ENCODE data around the gene CCT8. TPM values are rescaled to one million over a fixed set of nuclear protein-coding genes. Genes with fewer than 3 reads are reported as not detected.
A peak's percentile ranks its signal among the peaks of the same experiment; 100 is the strongest.
"Not testable (repeated sequence)": the region's sequence is repeated elsewhere in the genome, so short reads cannot be mapped to it uniquely, and the experiment has no call there.

Gene CCT8
- polyA plus RNA-seq, 2 donors: 77.7 to 109 TPM

GRCh38 chr21:29078869-29079767 lies 5.7 kb upstream of the CCT8 start:
- 69 to 73% methylated on average over 8 of the region's 8 CpGs for WGBS, 2 donors
- H3K4me1 ChIP-seq (ENCODE audit: control insufficient read depth in 2 of 2, insufficient read depth in 2 of 2, low read length in 1 of 2): peaks cover 2 to 5% of the 10 kb centered on the region in 2 donors
- H3K27ac ChIP-seq (ENCODE audit: low read depth in 2 of 2, low read length in 1 of 2): peak overlapping the region; percentile 13 to 55
- H3K4me3 ChIP-seq (ENCODE audit: low read depth in 1 of 2, low read length in 2 of 2): no peak overlapping the region
- H3K36me3 ChIP-seq (ENCODE audit: control insufficient read depth in 2 of 2, insufficient read depth in 2 of 2, low read length in 1 of 2): no peaks in the 10 kb centered on the region
- H3K9me3 ChIP-seq (ENCODE audit: control insufficient read depth in 2 of 2, insufficient read depth in 1 of 2, low read depth in 1 of 2, low read length in 1 of 2): no peaks in the 10 kb centered on the region
- H3K27me3 ChIP-seq (ENCODE audit: control insufficient read depth in 1 of 2, insufficient read depth in 2 of 2, low read length in 2 of 2): no peaks in the 10 kb centered on the region

DNA sequence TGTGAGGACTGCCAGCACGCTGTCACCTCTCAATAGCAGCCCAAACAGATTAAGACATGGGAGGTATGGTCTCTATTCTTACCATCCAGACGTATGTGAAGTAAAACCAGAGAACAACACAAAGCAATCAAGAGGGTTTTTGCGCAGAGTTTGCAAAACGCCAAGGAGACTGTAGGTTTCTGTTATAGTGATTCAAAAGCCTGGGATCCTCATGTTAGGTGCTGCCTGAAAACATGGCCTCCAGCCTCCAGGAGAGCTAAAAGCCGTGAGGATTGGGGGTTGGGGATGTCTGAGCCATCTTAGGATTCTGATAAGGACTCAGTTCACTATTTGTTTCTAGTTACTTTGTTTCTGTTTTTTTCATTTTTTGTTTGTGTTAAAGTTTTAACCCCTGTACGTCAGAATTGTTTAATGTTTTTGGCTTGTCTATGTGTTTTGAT lies 4.2 kb upstream of the CCT8 start:
- peak overlapping the region; percentile 91 to 95 for H3K27ac ChIP-seq (ENCODE audit: low read depth in 2 of 2, low read length in 1 of 2)
- no peaks in the 10 kb centered on the region for H3K36me3 ChIP-seq (ENCODE audit: control insufficient read depth in 2 of 2, insufficient read depth in 2 of 2, low read length in 1 of 2)
- 27 to 37% methylated on average over 6 of the region's 6 CpGs for WGBS, 2 donors
- peak overlapping the region; percentile 65 to 69 for H3K4me3 ChIP-seq (ENCODE audit: low read depth in 1 of 2, low read length in 2 of 2)
- no peaks in the 10 kb centered on the region for H3K27me3 ChIP-seq (ENCODE audit: control insufficient read depth in 1 of 2, insufficient read depth in 2 of 2, low read length in 2 of 2)
- H3K4me1 ChIP-seq (ENCODE audit: control insufficient read depth in 2 of 2, insufficient read depth in 2 of 2, low read length in 1 of 2): peaks cover 2 to 5% of the 10 kb centered on the region in 2 donors
- H3K9me3 ChIP-seq (ENCODE audit: control insufficient read depth in 2 of 2, insufficient read depth in 1 of 2, low read depth in 1 of 2, low read length in 1 of 2): no peaks in the 10 kb centered on the region

DNA sequence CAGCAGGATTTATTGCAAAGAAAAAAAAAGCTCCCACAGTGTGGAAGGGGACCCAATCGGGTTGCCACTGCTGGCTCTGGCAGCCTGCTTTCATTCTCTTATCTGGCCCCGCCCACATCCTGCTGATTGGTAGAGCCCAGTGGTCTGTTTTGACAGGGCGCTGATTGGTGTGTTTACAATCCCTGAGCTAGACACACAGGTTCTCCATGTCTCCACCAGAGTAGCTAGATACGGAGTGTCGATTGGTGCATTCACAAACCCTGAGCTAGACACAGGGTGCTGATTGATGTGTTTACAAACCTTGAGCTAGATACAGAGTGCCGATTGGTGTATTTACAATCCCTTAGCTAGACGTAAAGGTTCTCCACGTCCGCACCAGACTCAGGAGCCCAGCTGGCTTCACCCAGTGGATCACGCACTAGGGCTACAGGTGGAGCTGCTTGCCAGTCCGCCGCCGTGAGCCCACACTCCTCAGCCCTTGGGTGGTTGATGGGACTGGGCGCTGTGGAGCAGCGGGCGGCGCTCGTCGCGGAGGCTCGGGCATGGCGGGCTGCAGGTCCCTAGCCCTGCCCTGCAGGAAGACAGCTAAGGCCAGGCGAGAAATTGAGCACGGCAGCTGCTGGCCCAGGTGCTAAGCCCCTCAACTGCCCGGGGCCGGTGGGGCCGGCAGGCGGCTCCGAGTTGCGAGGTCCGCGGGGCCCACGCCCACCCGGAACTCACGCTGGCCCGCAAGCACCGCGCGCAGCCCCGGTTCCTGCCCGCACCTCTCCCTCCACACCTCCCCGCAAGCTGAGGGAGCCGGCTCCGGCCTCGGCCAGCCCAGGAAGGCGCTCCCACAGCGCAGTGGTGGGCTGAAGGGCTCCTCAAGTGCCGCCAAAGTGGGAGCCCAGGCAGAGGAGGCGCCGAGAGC lies 3.5 kb upstream of the CCT8 start:
- peak overlapping the region; percentile 91 to 95 for H3K27ac ChIP-seq (ENCODE audit: low read depth in 2 of 2, low read length in 1 of 2)
- H3K27me3 ChIP-seq (ENCODE audit: control insufficient read depth in 1 of 2, insufficient read depth in 2 of 2, low read length in 2 of 2); H3K9me3 ChIP-seq (ENCODE audit: control insufficient read depth in 2 of 2, insufficient read depth in 1 of 2, low read depth in 1 of 2, low read length in 1 of 2); H3K36me3 ChIP-seq (ENCODE audit: control insufficient read depth in 2 of 2, insufficient read depth in 2 of 2, low read length in 1 of 2); H3K4me1 ChIP-seq (ENCODE audit: control insufficient read depth in 2 of 2, insufficient read depth in 2 of 2, low read length in 1 of 2): not testable (repeated sequence)
- WGBS, 2 donors: 26 to 29% methylated on average over 49 to 50 of the region's 50 CpGs
- peak overlapping the region; percentile 65 to 69 for H3K4me3 ChIP-seq (ENCODE audit: low read depth in 1 of 2, low read length in 2 of 2)

- peak overlapping the region; percentile 59 to 95 for H3K27ac ChIP-seq (ENCODE audit: low read depth in 2 of 2, low read length in 1 of 2)
- WGBS, 2 donors: 86 to 88% methylated on average over 9 of the region's 9 CpGs
These were observed 2.4 kb upstream of the CCT8 start for GRCh38 chr21:29075706-29076466.

GRCh38 chr21:29074783-29075182 lies 1.3 kb upstream of the CCT8 start:
- Histone ChIP-seq H3K4me3 (ENCODE audit: low read depth in 1 of 2, low read length in 2 of 2) (no peak overlapping the region), H3K27ac (ENCODE audit: low read depth in 2 of 2, low read length in 1 of 2) (no peak overlapping the region), H3K4me1 (ENCODE audit: control insufficient read depth in 2 of 2, insufficient read depth in 2 of 2, low read length in 1 of 2) (peaks cover 5 to 7% of the 10 kb centered on the region in 2 donors), H3K27me3 (ENCODE audit: control insufficient read depth in 1 of 2, insufficient read depth in 2 of 2, low read length in 2 of 2) (no peaks in the 10 kb centered on the region), H3K36me3 (ENCODE audit: control insufficient read depth in 2 of 2, insufficient read depth in 2 of 2, low read length in 1 of 2) (no peaks in the 10 kb centered on the region), H3K9me3 (ENCODE audit: control insufficient read depth in 2 of 2, insufficient read depth in 1 of 2, low read depth in 1 of 2, low read length in 1 of 2) (no peaks in the 10 kb centered on the region)
- 94 to 95% methylated on average over 4 of the region's 4 CpGs for WGBS, 2 donors

More at GRCh38 chr21:29075706-29076466, 2.4 kb upstream of the CCT8 start:
- Histone ChIP-seq H3K9me3 (ENCODE audit: control insufficient read depth in 2 of 2, insufficient read depth in 1 of 2, low read depth in 1 of 2, low read length in 1 of 2) (no peaks in the 10 kb centered on the region), H3K4me3 (ENCODE audit: low read depth in 1 of 2, low read length in 2 of 2) (peak overlapping the region in 1 of 2 donors; percentile 11), H3K4me1 (ENCODE audit: control insufficient read depth in 2 of 2, insufficient read depth in 2 of 2, low read length in 1 of 2) (peaks cover 7% of the 10 kb centered on the region in 2 donors), H3K36me3 (ENCODE audit: control insufficient read depth in 2 of 2, insufficient read depth in 2 of 2, low read length in 1 of 2) (no peaks in the 10 kb centered on the region), H3K27me3 (ENCODE audit: control insufficient read depth in 1 of 2, insufficient read depth in 2 of 2, low read length in 2 of 2) (no peaks in the 10 kb centered on the region)

DNA sequence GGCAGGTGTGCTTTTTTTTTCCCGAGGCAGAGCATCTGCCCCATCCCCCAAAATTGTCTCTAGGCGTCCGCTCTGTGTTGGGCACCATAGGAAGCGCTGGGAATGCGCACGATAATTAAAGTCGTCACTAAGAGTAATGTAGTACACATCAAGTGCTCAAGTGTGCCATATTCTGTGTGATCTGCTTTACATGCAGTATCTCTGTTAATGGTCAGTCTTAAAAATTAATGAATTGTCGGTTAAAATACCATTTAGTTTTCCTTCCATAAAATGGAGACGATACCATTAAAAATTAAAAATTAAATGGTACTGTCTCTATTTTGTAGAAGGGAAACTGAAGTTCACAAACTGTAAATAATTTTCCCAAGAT lies 544 bp upstream of the CCT8 start:
- Histone ChIP-seq H3K9me3 (ENCODE audit: control insufficient read depth in 2 of 2, insufficient read depth in 1 of 2, low read depth in 1 of 2, low read length in 1 of 2) (no peaks in the 10 kb centered on the region), H3K36me3 (ENCODE audit: control insufficient read depth in 2 of 2, insufficient read depth in 2 of 2, low read length in 1 of 2) (no peaks in the 10 kb centered on the region), H3K4me3 (ENCODE audit: low read depth in 1 of 2, low read length in 2 of 2) (peak overlapping the region; percentile 69 to 94), H3K27ac (ENCODE audit: low read depth in 2 of 2, low read length in 1 of 2) (peak overlapping the region; percentile 87 to 91), H3K4me1 (ENCODE audit: control insufficient read depth in 2 of 2, insufficient read depth in 2 of 2, low read length in 1 of 2) (peaks cover 3 to 5% of the 10 kb centered on the region in 2 donors), H3K27me3 (ENCODE audit: control insufficient read depth in 1 of 2, insufficient read depth in 2 of 2, low read length in 2 of 2) (no peaks in the 10 kb centered on the region)
- WGBS, 2 donors: 11 to 12% methylated on average over 9 of the region's 9 CpGs

DNA sequence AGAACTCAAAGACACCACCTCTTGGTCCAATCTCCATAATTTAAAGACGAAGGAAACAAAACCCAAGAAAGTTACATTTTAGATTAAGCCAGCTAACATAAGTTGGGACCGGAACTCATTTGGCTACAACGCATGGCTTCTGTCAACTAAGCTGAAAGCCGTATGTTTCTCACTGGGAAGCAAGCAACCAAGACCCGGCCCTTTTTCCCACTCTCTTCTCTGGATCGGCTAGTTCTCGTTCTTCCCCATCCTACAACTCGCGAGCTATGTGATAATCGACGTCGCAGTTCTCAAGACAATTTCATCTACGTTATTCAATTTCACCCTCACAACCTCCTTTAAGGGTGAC lies 601 bp downstream of the CCT8 start:
- H3K4me3 ChIP-seq (ENCODE audit: low read depth in 1 of 2, low read length in 2 of 2): peak overlapping the region; percentile 69 to 94
- no peaks in the 10 kb centered on the region for H3K27me3 ChIP-seq (ENCODE audit: control insufficient read depth in 1 of 2, insufficient read depth in 2 of 2, low read length in 2 of 2)
- H3K4me1 ChIP-seq (ENCODE audit: control insufficient read depth in 2 of 2, insufficient read depth in 2 of 2, low read length in 1 of 2): peaks cover 2 to 5% of the 10 kb centered on the region in 2 donors
- no peaks in the 10 kb centered on the region for H3K9me3 ChIP-seq (ENCODE audit: control insufficient read depth in 2 of 2, insufficient read depth in 1 of 2, low read depth in 1 of 2, low read length in 1 of 2)
- WGBS, 2 donors: 0% methylated on average over 13 of the region's 13 CpGs
- H3K27ac ChIP-seq (ENCODE audit: low read depth in 2 of 2, low read length in 1 of 2): peak overlapping the region; percentile 78 to 91
- H3K36me3 ChIP-seq (ENCODE audit: control insufficient read depth in 2 of 2, insufficient read depth in 2 of 2, low read length in 1 of 2): no peaks in the 10 kb centered on the region

DNA sequence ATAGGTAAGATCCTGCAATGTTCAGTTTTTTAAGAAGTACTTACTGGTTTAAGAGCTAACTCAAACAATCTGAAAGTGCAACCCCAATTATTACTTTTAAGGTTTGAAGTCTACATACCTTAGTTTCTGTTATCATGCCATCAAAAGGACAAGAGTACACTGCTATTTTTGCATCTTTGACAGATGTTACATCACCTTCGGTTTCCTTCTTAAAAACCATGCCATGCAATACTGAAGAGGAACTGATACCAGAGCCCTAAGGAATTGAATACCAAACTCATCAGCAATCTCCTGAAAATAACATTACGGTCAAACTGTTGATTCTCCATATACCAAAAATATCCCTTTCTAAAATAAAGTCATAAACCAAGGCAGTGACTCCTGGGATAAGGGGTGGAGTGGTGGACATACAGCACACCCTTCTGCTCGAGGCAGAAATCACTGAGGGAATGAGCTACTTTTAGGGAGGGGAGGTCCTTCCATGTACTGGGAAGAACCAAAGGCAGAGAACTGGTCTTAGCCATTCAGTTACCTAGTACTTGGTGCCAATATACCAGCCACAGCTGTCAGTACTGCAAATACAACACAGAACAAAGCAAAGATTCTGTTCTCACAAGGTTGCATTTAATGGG lies 8.5 kb downstream of the CCT8 start:
- Histone ChIP-seq H3K27me3 (ENCODE audit: control insufficient read depth in 1 of 2, insufficient read depth in 2 of 2, low read length in 2 of 2) (no peaks in the 10 kb centered on the region), H3K9me3 (ENCODE audit: control insufficient read depth in 2 of 2, insufficient read depth in 1 of 2, low read depth in 1 of 2, low read length in 1 of 2) (no peaks in the 10 kb centered on the region), H3K4me3 (ENCODE audit: low read depth in 1 of 2, low read length in 2 of 2) (no peak overlapping the region), H3K36me3 (ENCODE audit: control insufficient read depth in 2 of 2, insufficient read depth in 2 of 2, low read length in 1 of 2) (peaks cover 4 to 7% of the 10 kb centered on the region in 2 donors), H3K4me1 (ENCODE audit: control insufficient read depth in 2 of 2, insufficient read depth in 2 of 2, low read length in 1 of 2) (no peaks in the 10 kb centered on the region), H3K27ac (ENCODE audit: low read depth in 2 of 2, low read length in 1 of 2) (no peak overlapping the region)
- WGBS, 2 donors: 79 to 85% methylated on average over 3 of the region's 3 CpGs
